Stimulated activated CD4-positive, alpha-beta T cell treated with anti-CD3 and anti-CD28 coated beads, Interleukin-1b, Interleukin-23, amount 100 ng/mL, for 4 hours (primary cell): ENCODE results near the gene TATDN2.
"Not testable (repeated sequence)": the region's sequence is repeated elsewhere in the genome, so short reads cannot be mapped to it uniquely, and the experiment has no call there.

Experiments
- DNase-seq, 2 donors: peaks; one replicate each; pipeline ENCODE4 v3.0.0-alpha.2; 2020; ENCODE audit warnings: low read depth in 2 of 2

The TATDN2 gene

GRCh38 chr3:10234526-10235230 is 13.6 kb upstream of the TATDN2 start:
- DNase-seq, result no peak

DNA sequence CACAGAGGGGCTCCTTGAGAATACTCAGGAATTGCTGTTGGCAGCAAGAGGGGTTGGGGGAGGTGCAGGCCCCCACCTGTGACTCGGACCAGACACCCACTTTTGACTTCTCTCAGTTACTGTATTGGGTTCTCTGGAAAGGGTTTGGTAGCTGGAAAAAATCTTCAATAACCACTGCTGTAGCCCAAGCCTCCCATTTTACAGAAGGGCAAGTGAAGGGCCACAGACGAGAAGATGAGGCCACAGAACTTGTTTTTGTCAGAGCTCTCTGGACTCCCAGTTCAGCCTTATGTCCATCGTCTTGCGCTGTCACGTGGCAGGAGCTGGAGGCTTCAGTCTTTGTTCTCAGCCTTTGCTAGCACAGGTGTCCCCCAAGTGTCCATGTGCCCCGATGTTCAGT is 12.7 kb upstream of the TATDN2 start:
- DNase-seq, result no peak

- no peak for DNase-seq
Measured at GRCh38 chr3:10238345-10239183, 9.7 kb upstream of the TATDN2 start.

DNA sequence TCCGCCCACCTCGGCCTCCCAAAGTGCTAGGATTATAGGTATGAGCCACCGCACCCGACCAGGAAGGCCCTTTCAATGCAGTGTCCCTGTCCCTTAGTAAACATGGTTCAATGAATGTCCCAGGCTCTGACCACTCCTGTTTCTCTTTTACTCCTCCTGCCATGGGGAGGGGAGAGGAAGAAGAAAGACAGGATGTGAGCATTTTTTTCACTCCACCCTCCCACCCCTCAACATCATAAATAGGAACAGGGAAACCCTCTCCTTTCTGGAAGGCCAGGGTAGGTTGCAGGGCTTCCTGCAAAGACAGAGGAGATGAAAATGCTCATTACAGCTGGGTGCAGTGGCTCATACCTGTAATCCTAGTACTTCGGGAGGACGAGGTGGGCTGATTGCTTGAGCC is 7.5 kb upstream of the TATDN2 start:
- DNase-seq, result no peak

GRCh38 chr3:10242182-10243065 is 5.8 kb upstream of the TATDN2 start:
- DNase-seq, result peak; percentile 31 to 70

GRCh38 chr3:10244009-10244408 is 4.2 kb upstream of the TATDN2 start:
- no peak for DNase-seq

- no peak for DNase-seq
Measured at GRCh38 chr3:10245081-10245712, 3.1 kb upstream of the TATDN2 start.

DNA sequence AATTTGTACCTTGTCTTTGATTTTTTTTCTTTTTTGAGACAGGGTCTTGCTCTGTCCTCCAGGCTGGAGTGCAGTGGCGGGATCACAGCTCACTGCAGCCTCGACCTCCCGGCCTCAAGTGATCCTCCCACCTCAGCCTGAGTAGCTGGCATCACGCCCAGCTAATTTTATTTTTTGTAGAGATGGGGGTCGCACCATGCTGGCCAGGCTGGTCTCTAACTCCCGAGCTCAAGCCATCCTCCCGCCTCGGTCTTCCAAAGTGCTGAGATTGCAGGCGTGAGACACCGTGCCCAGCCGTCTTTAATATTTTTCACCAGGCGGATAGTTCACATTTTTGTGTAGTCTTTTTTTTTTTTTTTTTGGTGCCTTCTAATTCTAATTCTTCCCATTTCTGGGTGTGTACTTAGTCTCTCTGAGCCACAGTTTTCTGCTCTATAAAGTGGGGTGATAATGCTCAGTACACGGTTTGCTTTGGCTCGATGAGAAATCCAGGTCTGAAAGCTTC is 528 bp upstream of the TATDN2 start:
- no peak for DNase-seq

DNA sequence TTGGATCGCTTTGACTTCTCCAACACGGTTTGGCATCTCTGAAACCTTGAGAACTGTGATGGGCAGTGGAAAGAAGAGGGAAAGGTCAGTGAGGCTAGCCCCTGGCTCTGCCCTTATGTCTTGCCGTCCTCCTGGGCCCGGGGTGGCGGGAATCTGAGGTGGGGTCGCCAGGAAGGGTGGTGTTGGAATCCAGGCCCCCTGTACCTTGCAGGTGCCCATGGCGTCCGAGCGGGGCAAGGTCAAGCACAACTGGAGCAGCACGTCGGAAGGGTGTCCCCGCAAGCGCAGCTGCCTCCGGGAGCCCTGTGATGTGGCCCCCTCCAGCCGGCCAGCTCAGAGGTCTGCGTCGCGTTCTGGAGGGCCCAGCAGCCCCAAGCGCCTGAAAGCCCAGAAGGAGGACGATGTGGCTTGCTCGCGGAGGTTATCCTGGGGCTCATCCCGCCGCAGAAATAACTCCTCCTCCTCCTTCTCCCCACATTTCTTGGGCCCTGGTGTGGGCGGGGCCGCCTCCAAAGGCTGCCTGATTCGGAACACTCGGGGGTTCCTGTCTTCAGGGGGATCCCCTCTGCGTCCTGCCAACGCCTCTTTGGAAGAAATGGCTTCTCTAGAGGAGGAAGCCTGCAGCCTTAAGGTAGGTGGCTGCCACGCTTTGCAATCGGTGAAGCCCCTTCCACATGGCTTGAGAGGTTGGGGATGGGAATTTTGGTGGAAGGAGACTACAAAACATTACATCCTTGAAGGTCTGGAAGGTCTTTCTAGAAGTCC is 907 bp downstream of the TATDN2 start:
- peak in 1 of 2 donors; percentile 54 for DNase-seq

- no peak for DNase-seq
Measured at GRCh38 chr3:10249833-10250232, 1.6 kb downstream of the TATDN2 start.

DNA sequence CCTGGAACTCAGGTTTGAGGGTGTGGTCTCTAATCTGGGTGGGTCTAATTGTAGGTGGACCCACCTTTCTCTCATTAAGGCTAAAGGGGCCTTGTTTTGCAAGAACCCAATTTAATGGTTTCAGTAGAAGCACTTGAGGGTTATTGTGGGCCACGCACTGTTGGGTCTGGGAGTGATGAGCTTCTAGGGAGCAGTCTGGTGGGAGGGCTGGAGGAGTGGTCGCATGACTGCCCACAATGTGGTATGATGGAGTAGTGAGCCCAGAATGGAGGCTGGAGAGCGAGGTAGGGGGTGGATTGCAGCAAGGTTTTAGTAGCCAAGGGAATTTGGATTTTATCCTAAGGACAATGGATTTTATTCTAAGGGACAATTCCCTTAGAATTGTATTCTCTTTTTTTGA is 2.7 kb downstream of the TATDN2 start:
- no peak for DNase-seq

DNA sequence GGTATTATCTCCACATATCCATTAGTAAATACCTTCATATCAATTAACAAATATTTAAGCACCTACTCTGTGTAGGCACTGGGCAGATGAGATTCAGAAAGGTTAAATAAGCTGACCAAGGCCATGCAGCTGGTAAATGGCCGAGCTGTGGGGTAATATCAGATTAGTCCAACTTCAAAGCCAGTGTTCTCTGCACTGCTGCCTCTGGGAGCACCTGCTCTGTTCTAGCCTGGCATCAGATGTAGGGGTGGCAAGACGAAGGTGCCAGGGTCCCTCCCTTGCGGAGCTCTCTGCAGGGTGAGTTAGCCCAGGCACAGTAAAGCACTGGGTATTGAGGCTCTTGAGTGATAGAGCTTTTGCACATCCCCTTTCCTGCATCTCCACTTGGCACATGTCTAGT is 5.5 kb downstream of the TATDN2 start:
- no peak for DNase-seq

- DNase-seq, result no peak
Measured at GRCh38 chr3:10255835-10256234, 7.6 kb downstream of the TATDN2 start.

GRCh38 chr3:10259036-10259435 is 10.8 kb downstream of the TATDN2 start:
- DNase-seq, result no peak

- DNase-seq, result no peak
Measured at GRCh38 chr3:10259798-10260197, 11.5 kb downstream of the TATDN2 start.

GRCh38 chr3:10260211-10260701 is 12.0 kb downstream of the TATDN2 start:
- no peak for DNase-seq

- no peak for DNase-seq
Measured at GRCh38 chr3:10262027-10262426, 13.8 kb downstream of the TATDN2 start.

DNA sequence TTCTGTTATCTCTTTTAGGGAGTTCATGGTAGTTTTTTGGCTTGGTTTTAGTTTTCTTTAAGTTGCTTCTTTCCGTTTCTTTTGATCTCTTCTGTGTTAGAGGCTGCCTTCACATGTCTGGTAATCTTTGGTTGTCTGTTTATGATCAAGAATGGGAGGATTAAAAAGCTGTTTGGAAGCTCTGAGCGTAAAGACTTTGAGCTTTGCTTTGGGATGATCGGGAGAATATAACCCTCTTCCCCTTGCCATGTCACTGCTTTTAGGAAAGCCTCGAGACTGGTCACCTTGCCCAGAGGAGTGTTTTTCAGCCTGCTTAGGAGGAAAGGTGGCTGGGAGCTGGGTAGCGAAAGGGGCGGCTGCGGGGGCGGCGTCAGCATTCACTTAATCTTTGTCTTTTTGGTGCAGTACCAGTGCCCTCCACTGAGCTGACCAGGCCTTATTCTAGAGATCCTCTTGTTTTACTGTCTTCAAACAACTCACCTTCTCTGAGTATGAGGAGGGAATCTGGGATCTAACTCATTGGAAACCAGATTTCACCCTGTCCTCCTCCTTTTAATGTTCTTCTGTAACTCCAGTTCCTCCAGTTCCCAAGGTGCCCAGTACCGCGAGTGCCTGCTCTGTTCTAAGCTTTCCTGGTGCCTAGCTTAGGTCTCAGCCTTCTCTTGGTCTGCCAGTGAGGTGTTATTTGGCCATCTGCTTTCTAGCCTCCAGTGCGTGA is 15.5 kb downstream of the TATDN2 start:
- DNase-seq, result peak; percentile 59 to 61

DNA sequence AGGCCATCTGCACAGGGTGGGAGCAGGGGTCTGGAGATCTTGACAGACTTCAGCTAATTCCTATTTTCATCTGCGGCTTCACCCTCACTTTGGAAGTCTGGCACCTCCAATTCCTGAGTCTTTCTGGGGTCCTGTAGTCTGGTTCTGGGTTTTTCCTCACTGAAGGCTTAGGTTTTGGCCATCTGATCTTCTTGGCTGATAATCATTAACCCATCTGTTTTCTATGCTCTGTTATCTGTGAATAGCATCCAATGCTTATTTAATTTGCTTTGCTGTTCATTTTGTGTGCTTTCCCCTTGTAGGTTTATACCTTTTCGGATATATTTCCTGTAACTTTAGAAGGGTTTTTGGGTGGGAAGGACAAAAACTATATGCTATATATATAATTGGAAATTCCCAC is 17.6 kb downstream of the TATDN2 start:
- DNase-seq, result no peak

DNA sequence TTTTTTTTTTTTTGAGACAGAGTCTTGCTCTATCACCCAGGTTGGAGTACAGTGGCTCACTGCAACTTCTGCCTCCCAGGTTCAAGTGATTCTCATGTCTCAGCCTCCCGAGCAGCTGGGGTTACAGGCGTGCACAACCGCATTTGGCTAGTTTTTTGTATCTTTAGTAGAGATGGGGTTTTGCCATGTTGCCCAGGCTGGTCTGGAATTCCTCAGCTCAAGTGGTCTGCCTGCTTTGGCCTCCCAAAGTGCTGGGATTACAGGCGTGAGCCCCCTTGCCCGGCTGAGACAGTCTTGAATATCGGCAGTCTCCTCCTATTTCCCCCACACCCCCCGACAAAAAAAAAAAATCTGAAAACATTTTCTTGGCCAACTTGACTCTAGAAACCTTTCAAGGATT is 18.7 kb downstream of the TATDN2 start:
- not testable (repeated sequence) for DNase-seq
